Thyroid gland (tissue), 4 donors: ENCODE measurements around the gene PELI2. TPM values are rescaled to one million over a fixed set of nuclear protein-coding genes. Genes with fewer than 3 reads are reported as not detected.

ENCODE experiments used
- DNase-seq, 2 donors: peaks; one replicate each; pipeline ENCODE4 v3.0.0-alpha.2; 2019
- H3K27ac ChIP-seq, 3 donors: fragments of 200-600 bp; sonication (generic); 1 replicate in 2 of 3; 2 replicates in 1 of 3; pipeline ENCODE4 v1.5.1; 2016 to 2019; ENCODE audit warnings: mild to moderate bottlenecking in 1 of 3, moderate library complexity in 1 of 3
- H3K27me3 ChIP-seq: fragments of 200-600 bp; sonication (generic); one replicate; pipeline ENCODE4 v1.5.1; 2019
- H3K36me3 ChIP-seq, 2 donors: fragments of 200-600 bp; sonication (generic); one replicate each; pipeline ENCODE4 v1.5.1; 2016 to 2019
- H3K4me1 ChIP-seq, 2 donors: fragments of 200-600 bp; sonication (generic); one replicate each; pipeline ENCODE4 v1.5.1; 2017 to 2019
- H3K4me3 ChIP-seq, 3 donors: fragments of 200-600 bp; sonication (generic); replicated peaks in 1 of 3; 1 replicate in 2 of 3; 2 replicates in 1 of 3; pipeline ENCODE4 v1.5.1; 2016; ENCODE audit warnings: mild to moderate bottlenecking in 1 of 3
- H3K9me3 ChIP-seq: fragments of 200-600 bp; sonication (generic); one replicate; pipeline ENCODE4 v1.5.1; 2017
- CTCF ChIP-seq, 6 experiments: fragments of 200-600 bp in 3 of 6; fragments of 450-650 bp in 3 of 6; sonication (generic) in 3 of 6; IDR thresholded peaks; one replicate each; pipeline ENCODE4 v1.5.1; 2016 to 2019; ENCODE audit warnings: antibody characterized with exemption in 6 of 6, mild to moderate bottlenecking in 2 of 6, inconsistent platforms in 1 of 6, moderate library complexity in 1 of 6
- POLR2A ChIP-seq, 2 donors: fragments of 450-650 bp; IDR thresholded peaks; one replicate each; pipeline ENCODE4 v1.6.1; 2017; ENCODE audit warnings: antibody characterized with exemption in 2 of 2, mild to moderate bottlenecking in 2 of 2, moderate library complexity in 1 of 2
- WGBS, 2 donors: methylation state at CpG; one replicate each; pipeline ENCODE4 v1.1.5; 2017; 5-methylcytosine and 5-hydroxymethylcytosine counted together
- intact Hi-C: fragments of 100-400 bp; cut with DNase I; formaldehyde crosslinking; loops from one replicate; pipeline ENCODE4 v1.15.1; 2023
- total RNA-seq, 4 donors: library from RNA; depleted of rRNA; stranded (reverse); fragments of >200 nt; gene quantifications; one replicate each; pipeline ENCODE4 v1.2.3, GENCODE V29; 2016

The PELI2 gene
- total RNA-seq, 4 donors from 2014 or later, result 10.8 to 17.6 (median 13.6) TPM

GRCh38 chr14:56129933-56130332 is 11.7 kb downstream of the PELI2 start:
- Histone ChIP-seq H3K36me3 (no peaks in the 10 kb centered on the region), H3K4me1 (peaks cover 19 to 31% of the 10 kb centered on the region in 2 donors), H3K9me3 (no peaks in the 10 kb centered on the region), H3K27ac (no peak overlapping the region), H3K27me3 (no peaks in the 10 kb centered on the region), H3K4me3 (no peak overlapping the region)
- TF ChIP-seq CTCF (IDR thresholded peaks at IDR 0.05) (no peak), POLR2A (IDR thresholded peaks at IDR 0.05) (no peak)
- intact Hi-C loops, result loop anchor here (10.0 kb wide), 1 partner anchor 85 kb away; no protein-coding TSS in a partner anchor
- WGBS, 2 donors, result 37 to 45% methylated on average over 4 of the region's 4 CpGs
- peak in 1 of 2 donors; percentile 11 for DNase-seq

- no peak for DNase-seq
- TF ChIP-seq CTCF (IDR thresholded peaks at IDR 0.05), result no peak
- no peak for TF ChIP-seq POLR2A (IDR thresholded peaks at IDR 0.05)
- no peak overlapping the region for H3K27ac ChIP-seq
- H3K36me3 ChIP-seq, result no peaks in the 10 kb centered on the region
- intact Hi-C loops, result no loop called here
- H3K4me1 ChIP-seq, result peaks cover 31 to 33% of the 10 kb centered on the region in 2 donors
- WGBS, 2 donors, result 86 to 91% methylated on average over 5 of the region's 5 CpGs
- H3K27me3 ChIP-seq, result no peaks in the 10 kb centered on the region
- H3K4me3 ChIP-seq, result no peak overlapping the region
- H3K9me3 ChIP-seq, result no peaks in the 10 kb centered on the region
These were observed 13.0 kb downstream of the PELI2 start for GRCh38 chr14:56131004-56131864.

GRCh38 chr14:56131865-56132833 is 13.9 kb downstream of the PELI2 start:
- TF ChIP-seq CTCF (IDR thresholded peaks at IDR 0.05), result no peak
- no peak for TF ChIP-seq POLR2A (IDR thresholded peaks at IDR 0.05)
- Histone ChIP-seq H3K27ac (no peak overlapping the region), H3K4me3 (no peak overlapping the region), H3K4me1 (peaks cover 34 to 41% of the 10 kb centered on the region in 2 donors), H3K9me3 (no peaks in the 10 kb centered on the region), H3K27me3 (no peaks in the 10 kb centered on the region), H3K36me3 (no peaks in the 10 kb centered on the region)
- WGBS, 2 donors, result 87 to 91% methylated on average over 14 of the region's 14 CpGs
- intact Hi-C loops, result no loop called here
- DNase-seq, result no peak

- Histone ChIP-seq H3K4me1 (peaks cover 37 to 51% of the 10 kb centered on the region in 2 donors), H3K36me3 (no peaks in the 10 kb centered on the region), H3K27me3 (no peaks in the 10 kb centered on the region), H3K9me3 (no peaks in the 10 kb centered on the region), H3K27ac (peak overlapping the region in 1 of 3 donors; percentile 60), H3K4me3 (no peak overlapping the region)
- intact Hi-C loops, result no loop called here
- WGBS, 2 donors, result 62 to 80% methylated on average over 4 of the region's 4 CpGs
- TF ChIP-seq CTCF (IDR thresholded peaks at IDR 0.05) (no peak), POLR2A (IDR thresholded peaks at IDR 0.05) (no peak)
- DNase-seq, result peak in 1 of 2 donors; percentile 9
These were observed 15.3 kb downstream of the PELI2 start for GRCh38 chr14:56133547-56133946.
